PC-3 (cell line): ENCODE data around the gene ANXA6. TPM values are rescaled to one million over a fixed set of nuclear protein-coding genes. Genes with fewer than 3 reads are reported as not detected.

Experiments
- ATAC-seq: fragments of 200-7000 bp; cut with Tn5 transposase; 2 replicates; pipeline ENCODE4 v1.9.1; 2020; ENCODE audit warnings: mild to moderate bottlenecking, moderate library complexity
- BruUV-seq: library from RNA; stranded (reverse); fragments of 400-500 nt; replicated peaks from 2 replicates; lab custom pipeline; 2021; lab: Mats Ljungman, UMichigan
- CTCF ChIA-PET: fragments of 300-600 bp; sonication (Branson Sonifier 250); formaldehyde crosslinking; loops from one replicate; lab custom pipeline; 2022; ENCODE audit warnings: antibody characterized with exemption; lab: Charles Lee
- POLR2A ChIA-PET: fragments of 300-600 bp; sonication (Branson Sonifier 250); formaldehyde crosslinking; loops from one replicate; lab custom pipeline; 2022; ENCODE audit warnings: antibody characterized with exemption; ENCODE audit not compliant: unreplicated experiment; lab: Charles Lee
- DNase-seq: peaks from one replicate; pipeline ENCODE4 v3.0.0-alpha.2; 2015
- H2AFZ ChIP-seq: fragments of 300-600 bp; sonication (generic); 2 replicates; pipeline ENCODE4 v1.6.0; 2016; ENCODE audit warnings: antibody characterized with exemption, low read length
- H3F3A ChIP-seq: fragments of 300-600 bp; sonication (generic); one replicate; pipeline ENCODE4 v1.6.0; 2017; ENCODE audit warnings: antibody characterized with exemption, low read length, control low read depth, mild to moderate bottlenecking; ENCODE audit not compliant: unreplicated experiment
- H3K27ac ChIP-seq: fragments of 300-600 bp; sonication (generic); 2 replicates; pipeline ENCODE4 v1.5.1; 2016; ENCODE audit warnings: mild to moderate bottlenecking, low read length
- H3K27me3 ChIP-seq: fragments of 300-600 bp; sonication (generic); 2 replicates; pipeline ENCODE4 v1.6.1; 2016; ENCODE audit warnings: low read length, mixed read lengths
- H3K36me3 ChIP-seq: fragments of 300-600 bp; sonication (generic); 2 replicates; pipeline ENCODE4 v1.6.1; 2016; ENCODE audit warnings: low read depth, mixed run types, low read length, mixed read lengths
- H3K4me1 ChIP-seq: fragments of 300-600 bp; sonication (generic); 2 replicates; pipeline ENCODE4 v1.5.1; 2016; ENCODE audit warnings: low read length; ENCODE audit not compliant: insufficient read depth
- H3K4me2 ChIP-seq: fragments of 300-600 bp; sonication (generic); 2 replicates; pipeline ENCODE4 v1.6.0; 2016; ENCODE audit warnings: low read length
- H3K4me3 ChIP-seq: fragments of 300-600 bp; sonication (generic); 2 replicates; pipeline ENCODE4 v1.5.1; 2016; ENCODE audit warnings: mild to moderate bottlenecking, low read length, mixed read lengths
- H3K79me2 ChIP-seq: fragments of 300-600 bp; sonication (generic); 2 replicates; pipeline ENCODE4 v1.6.1; 2017; ENCODE audit warnings: low read length, mixed read lengths
- H3K9ac ChIP-seq: fragments of 300-600 bp; sonication (generic); 2 replicates; pipeline ENCODE4 v1.6.0; 2016; ENCODE audit warnings: mild to moderate bottlenecking, low read length
- H3K9me2 ChIP-seq: fragments of 300-600 bp; sonication (generic); replicated peaks from 2 replicates; pipeline ENCODE4 v1.6.1; 2016; ENCODE audit warnings: mixed run types, low read length, mixed read lengths
- H3K9me3 ChIP-seq: fragments of 300-600 bp; sonication (generic); 2 replicates; pipeline ENCODE4 v1.6.1; 2016; ENCODE audit warnings: low read length, mixed read lengths
- H4K20me1 ChIP-seq: fragments of 300-600 bp; sonication (generic); 2 replicates; pipeline ENCODE4 v1.6.1; 2016; ENCODE audit warnings: low read length, mixed read lengths
- EZH2 ChIP-seq: fragments of 300-600 bp; sonication (generic); IDR thresholded peaks from one replicate; pipeline ENCODE4 v1.6.1; 2017; ENCODE audit warnings: antibody characterized with exemption, mild to moderate bottlenecking, low read length; ENCODE audit not compliant: unreplicated experiment
- EZH2phosphoT487 ChIP-seq: fragments of 300-600 bp; sonication (generic); IDR thresholded peaks from 2 replicates; pipeline ENCODE4 v1.6.1; 2018; ENCODE audit warnings: mild to moderate bottlenecking, antibody characterized with exemption, low read length, borderline replicate concordance
- intact Hi-C: fragments of 100-400 bp; cut with micrococcal nuclease; formaldehyde crosslinking; loops from 2 replicates; pipeline ENCODE4 v1.9.0; 2023
- total RNA-seq: library from RNA; depleted of rRNA; stranded (reverse); fragments of >200 nt; gene quantifications from 2 replicates; pipeline ENCODE4 v1.2.3, GENCODE V29; 2014
- TF ChIP-seq, protein P1 (sequence below): fragments of 300-600 bp; sonication (generic); conservative IDR thresholded peaks from 2 replicates; pipeline ENCODE4 v1.5.1; 2017; ENCODE audit warnings: antibody characterized with exemption, low read depth, mild to moderate bottlenecking, low read length

Gene ANXA6
- total RNA-seq, 1 experiment from 2014 or later: 122 TPM

- Histone ChIP-seq H3K27me3 (no peaks in the 10 kb centered on the region), H3K79me2 (peaks cover 90% of the 10 kb centered on the region), H3K27ac (peak overlapping the region; percentile 51), H3K9ac (no peak overlapping the region), H3K4me3 (no peak overlapping the region), H3K9me3 (no peaks in the 10 kb centered on the region), H4K20me1 (peaks cover 10% of the 10 kb centered on the region; the same call in 1 of the 2 replicates), H3K4me1 (peaks cover 52% of the 10 kb centered on the region), H3F3A (peaks cover 13% of the 10 kb centered on the region), H3K9me2 (no peaks in the 10 kb centered on the region), H3K36me3 (peaks cover 13% of the 10 kb centered on the region; the same call in 1 of the 2 replicates), H2AFZ (no peak overlapping the region), H3K4me2 (0 out of 2 replicates have a peak overlapping the region, but pooled peaks have one; percentile 6)
- no TSS peak for BruUV-seq
- intact Hi-C loops: no loop called here
- TF ChIP-seq EZH2 (no peak), EZH2phosphoT487 (no peak)
- ChIA-PET CTCF (no interaction called here), POLR2A (no interaction called here)
- ATAC-seq: peak; percentile 65
- peak; percentile 90 for DNase-seq
Observed at GRCh38 chr5:151072630-151073025, 85.0 kb downstream of the ANXA6 start.

- ChIA-PET POLR2A (no interaction called here), CTCF (no interaction called here)
- H3K9me2 ChIP-seq: no peaks in the 10 kb centered on the region
- TF ChIP-seq EZH2phosphoT487 (no peak), EZH2 (no peak)
- TF ChIP-seq, protein P1, sequence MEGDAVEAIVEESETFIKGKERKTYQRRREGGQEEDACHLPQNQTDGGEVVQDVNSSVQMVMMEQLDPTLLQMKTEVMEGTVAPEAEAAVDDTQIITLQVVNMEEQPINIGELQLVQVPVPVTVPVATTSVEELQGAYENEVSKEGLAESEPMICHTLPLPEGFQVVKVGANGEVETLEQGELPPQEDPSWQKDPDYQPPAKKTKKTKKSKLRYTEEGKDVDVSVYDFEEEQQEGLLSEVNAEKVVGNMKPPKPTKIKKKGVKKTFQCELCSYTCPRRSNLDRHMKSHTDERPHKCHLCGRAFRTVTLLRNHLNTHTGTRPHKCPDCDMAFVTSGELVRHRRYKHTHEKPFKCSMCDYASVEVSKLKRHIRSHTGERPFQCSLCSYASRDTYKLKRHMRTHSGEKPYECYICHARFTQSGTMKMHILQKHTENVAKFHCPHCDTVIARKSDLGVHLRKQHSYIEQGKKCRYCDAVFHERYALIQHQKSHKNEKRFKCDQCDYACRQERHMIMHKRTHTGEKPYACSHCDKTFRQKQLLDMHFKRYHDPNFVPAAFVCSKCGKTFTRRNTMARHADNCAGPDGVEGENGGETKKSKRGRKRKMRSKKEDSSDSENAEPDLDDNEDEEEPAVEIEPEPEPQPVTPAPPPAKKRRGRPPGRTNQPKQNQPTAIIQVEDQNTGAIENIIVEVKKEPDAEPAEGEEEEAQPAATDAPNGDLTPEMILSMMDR: no peak
- 0 out of 2 replicates have a peak overlapping the region, but pooled peaks have one; percentile 6 for H3K4me2 ChIP-seq
- no peak overlapping the region for H3K4me3 ChIP-seq
- ATAC-seq: no peak
- H4K20me1 ChIP-seq: 0 out of 2 replicates have a peak, but pooled peaks cover 7% of the 10 kb centered on the region
- H3K9ac ChIP-seq: no peak overlapping the region
- H2AFZ ChIP-seq: no peak overlapping the region
- H3K79me2 ChIP-seq: peaks cover 90% of the 10 kb centered on the region
- peak overlapping the region; percentile 51 for H3K27ac ChIP-seq
- no peaks in the 10 kb centered on the region for H3K27me3 ChIP-seq
- intact Hi-C loops: no loop called here
- peaks cover 46% of the 10 kb centered on the region for H3K4me1 ChIP-seq
- peaks cover 10% of the 10 kb centered on the region; the same call in 1 of the 2 replicates for H3K36me3 ChIP-seq
- BruUV-seq: no TSS peak
- peaks cover 13% of the 10 kb centered on the region for H3F3A ChIP-seq
- H3K9me3 ChIP-seq: no peaks in the 10 kb centered on the region
- DNase-seq: no peak
Observed at GRCh38 chr5:151071848-151072629, 85.5 kb downstream of the ANXA6 start.

GRCh38 chr5:151071021-151071420 is 86.6 kb downstream of the ANXA6 start:
- ChIA-PET CTCF (no interaction called here), POLR2A (no interaction called here)
- H3F3A ChIP-seq: peaks cover 6% of the 10 kb centered on the region
- H3K27me3 ChIP-seq: no peaks in the 10 kb centered on the region
- H3K4me1 ChIP-seq: peaks cover 36% of the 10 kb centered on the region
- H3K27ac ChIP-seq: no peak overlapping the region
- peaks cover 90% of the 10 kb centered on the region for H3K79me2 ChIP-seq
- BruUV-seq: no TSS peak
- H3K36me3 ChIP-seq: peaks cover 10% of the 10 kb centered on the region; the same call in 1 of the 2 replicates
- no peak overlapping the region for H3K4me3 ChIP-seq
- intact Hi-C loops: no loop called here
- no peak for DNase-seq
- H3K9ac ChIP-seq: no peak overlapping the region
- peaks cover 5% of the 10 kb centered on the region; the same call in 1 of the 2 replicates for H4K20me1 ChIP-seq
- H3K4me2 ChIP-seq: no peak overlapping the region
- H3K9me2 ChIP-seq: no peaks in the 10 kb centered on the region
- TF ChIP-seq, protein P1: no peak
- TF ChIP-seq EZH2phosphoT487: no peak
- no peak for TF ChIP-seq EZH2
- no peak overlapping the region for H2AFZ ChIP-seq
- no peak for ATAC-seq
- H3K9me3 ChIP-seq: no peaks in the 10 kb centered on the region
